ENCODE measurements around the gene PER1.
A peak's percentile ranks its signal among the peaks of the same experiment; 100 is the strongest.

PER1 gene

DNA sequence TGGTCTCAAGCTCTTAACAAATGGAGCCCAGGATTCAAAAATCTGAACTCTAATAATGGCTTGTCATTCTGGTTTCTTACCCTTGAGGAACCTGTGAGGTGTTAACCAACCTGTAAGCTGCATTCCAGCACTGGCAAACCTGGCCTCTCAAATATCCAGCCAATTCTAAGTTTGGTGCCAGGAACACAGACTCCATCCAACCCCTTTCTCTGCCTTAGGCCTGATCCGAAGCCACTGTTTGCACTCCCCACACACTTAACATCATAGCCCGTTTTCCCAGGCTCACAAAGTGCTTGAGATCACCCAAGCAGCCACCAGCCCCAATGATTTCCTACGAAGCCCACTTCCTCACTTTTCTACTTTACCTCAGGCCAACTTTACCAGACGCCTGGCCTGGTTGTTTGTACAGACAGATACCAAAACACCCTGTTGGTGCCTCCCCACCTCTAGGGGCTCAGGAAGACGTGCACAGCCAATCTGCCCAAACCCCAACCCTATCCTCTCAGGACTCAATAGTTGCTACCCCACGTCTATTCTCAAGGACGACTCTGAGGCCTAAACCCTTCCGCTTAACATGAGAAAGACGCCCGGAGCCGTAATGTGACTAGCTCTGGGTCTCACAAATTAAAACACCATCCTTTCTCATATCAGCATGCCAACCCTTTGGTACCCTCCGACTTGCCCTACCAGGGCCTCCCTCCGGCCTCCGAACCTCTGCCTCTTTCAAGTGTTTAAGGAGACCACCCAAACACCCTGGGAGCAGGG, 3.2 kb upstream of the PER1 start:
- FAIRE-seq (no peak), DNase-seq (ENCODE audit: insufficient read length, low spot score) (no peak)
- TF ChIP-seq POLR2A (IDR thresholded peaks at IDR 0.05; ENCODE audit: low read depth, low read length) (no peak), POLR2AphosphoS5 (IDR thresholded peaks at IDR 0.05; ENCODE audit: low read depth, low read length) (no peak), SPI1 (IDR thresholded peaks at IDR 0.05; ENCODE audit: low read depth, low read length) (no peak), PAX5 (IDR thresholded peaks at IDR 0.05; ENCODE audit: insufficient read depth, low read length, severe bottlenecking) (no peak), TAF1 (IDR thresholded peaks at IDR 0.05; ENCODE audit: low read depth, low read length) (no peak), POU2F2 (IDR thresholded peaks at IDR 0.05; ENCODE audit: low read depth, low read length) (no peak)

DNA sequence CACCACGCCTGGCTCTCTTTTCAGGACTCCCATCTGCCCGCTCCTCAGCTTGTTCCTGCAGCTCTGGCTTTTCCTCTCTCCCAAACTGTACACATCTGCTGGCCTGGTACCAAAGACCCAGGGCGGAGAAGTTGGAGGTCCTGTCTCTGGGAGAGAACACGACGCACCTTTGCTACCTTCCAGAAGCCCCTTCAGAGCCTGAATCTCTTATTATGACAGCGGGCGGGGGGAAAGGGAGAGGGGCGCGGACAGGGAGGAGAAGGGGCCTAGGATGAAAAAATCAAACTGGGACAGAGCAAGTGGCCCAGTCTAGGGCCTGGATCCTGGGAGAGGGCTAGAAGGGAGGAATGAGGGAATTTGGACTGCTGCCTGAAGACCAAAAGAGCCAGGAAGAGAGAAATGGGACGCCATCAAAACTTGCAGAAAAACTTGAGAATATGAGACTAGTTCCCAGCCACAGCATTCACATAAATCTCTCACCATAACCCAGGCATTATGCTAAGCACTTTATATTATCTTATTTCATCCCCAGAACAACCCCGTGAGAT, 2.5 kb upstream of the PER1 start:
- FAIRE-seq = no peak
- no peak for DNase-seq (ENCODE audit: insufficient read length, low spot score)
- no peak for TF ChIP-seq SPI1 (IDR thresholded peaks at IDR 0.05; ENCODE audit: low read depth, low read length)
- no peak for TF ChIP-seq POLR2AphosphoS5 (IDR thresholded peaks at IDR 0.05; ENCODE audit: low read depth, low read length)
- no peak for TF ChIP-seq PAX5 (IDR thresholded peaks at IDR 0.05; ENCODE audit: insufficient read depth, low read length, severe bottlenecking)
- no peak for TF ChIP-seq POLR2A (IDR thresholded peaks at IDR 0.05; ENCODE audit: low read depth, low read length)
- TF ChIP-seq TAF1 (IDR thresholded peaks at IDR 0.05; ENCODE audit: low read depth, low read length) = no peak
- no peak for TF ChIP-seq POU2F2 (IDR thresholded peaks at IDR 0.05; ENCODE audit: low read depth, low read length)

DNA sequence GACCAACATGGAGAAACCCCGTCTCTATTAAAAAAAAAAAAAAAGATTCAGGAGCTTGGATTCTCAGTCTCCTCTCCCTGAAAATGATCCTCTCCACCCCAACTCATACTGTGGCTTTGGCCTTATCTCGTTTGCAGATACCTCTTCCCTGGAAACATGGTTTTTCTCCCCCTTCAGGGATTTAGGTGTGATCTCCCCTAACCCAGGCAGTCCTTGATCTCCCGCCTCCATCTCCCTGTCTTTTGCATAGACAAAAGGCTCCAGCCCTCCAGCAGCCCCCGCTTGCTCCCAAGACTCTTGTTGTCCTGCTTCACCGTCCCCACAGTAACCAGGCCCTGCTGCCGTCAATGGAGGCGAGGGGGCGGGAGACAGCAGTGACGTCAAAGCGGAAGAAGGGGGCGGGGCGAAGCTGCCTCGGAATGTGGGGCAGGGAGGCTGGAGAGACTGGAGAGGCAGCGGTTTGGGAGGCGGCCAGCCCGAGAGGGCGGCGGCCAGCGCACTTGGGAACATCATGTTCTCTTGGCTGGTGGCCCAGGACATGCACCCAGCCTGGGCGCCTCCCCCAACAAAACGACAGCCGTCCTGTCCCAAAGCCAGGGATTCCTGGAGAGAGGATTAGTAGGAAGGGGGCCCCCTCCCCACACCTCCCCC, 1.9 kb upstream of the PER1 start:
- 0 out of 2 replicates have a peak, but pooled peaks have one; percentile 26 for TF ChIP-seq TAF1 (IDR thresholded peaks at IDR 0.05; ENCODE audit: low read depth, low read length)
- no peak for TF ChIP-seq POU2F2 (IDR thresholded peaks at IDR 0.05; ENCODE audit: low read depth, low read length)
- TF ChIP-seq PAX5 (IDR thresholded peaks at IDR 0.05; ENCODE audit: insufficient read depth, low read length, severe bottlenecking) = no peak
- no peak for TF ChIP-seq POLR2AphosphoS5 (IDR thresholded peaks at IDR 0.05; ENCODE audit: low read depth, low read length)
- 0 out of 2 replicates have a peak, but pooled peaks have one; percentile 5 for TF ChIP-seq SPI1 (IDR thresholded peaks at IDR 0.05; ENCODE audit: low read depth, low read length)
- no peak for TF ChIP-seq POLR2A (IDR thresholded peaks at IDR 0.05; ENCODE audit: low read depth, low read length)
- no peak for DNase-seq (ENCODE audit: insufficient read length, low spot score)
- FAIRE-seq = peak; percentile 85

DNA sequence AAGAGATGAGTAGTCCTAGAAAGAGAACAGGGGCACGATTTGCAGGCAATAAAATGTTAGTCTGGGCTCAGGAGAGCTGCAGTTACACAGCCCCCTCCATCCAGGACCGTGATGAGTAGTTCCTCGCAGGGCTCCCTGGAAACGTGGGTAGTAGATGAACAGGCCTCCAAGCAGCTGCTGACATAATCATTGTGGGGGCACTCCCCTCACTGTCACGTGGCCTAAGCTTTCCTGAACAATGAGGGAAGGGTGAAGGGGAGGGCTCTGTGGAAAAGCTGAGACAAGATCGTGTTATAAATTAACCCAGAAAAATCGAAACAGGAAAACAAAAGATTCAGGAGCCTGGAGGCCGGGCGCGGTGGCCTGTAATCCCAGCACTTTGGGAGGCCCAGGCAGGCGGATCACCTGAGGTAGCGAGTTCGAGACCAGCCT, 1.3 kb upstream of the PER1 start:
- peak; percentile 43 for FAIRE-seq
- TF ChIP-seq PAX5 (IDR thresholded peaks at IDR 0.05; ENCODE audit: insufficient read depth, low read length, severe bottlenecking) (no peak), TAF1 (IDR thresholded peaks at IDR 0.05; ENCODE audit: low read depth, low read length) (no peak), POLR2AphosphoS5 (IDR thresholded peaks at IDR 0.05; ENCODE audit: low read depth, low read length) (no peak), POU2F2 (IDR thresholded peaks at IDR 0.05; ENCODE audit: low read depth, low read length) (no peak), POLR2A (IDR thresholded peaks at IDR 0.05; ENCODE audit: low read depth, low read length) (no peak), SPI1 (IDR thresholded peaks at IDR 0.05; ENCODE audit: low read depth, low read length) (no peak)
- no peak for DNase-seq (ENCODE audit: insufficient read length, low spot score)

DNA sequence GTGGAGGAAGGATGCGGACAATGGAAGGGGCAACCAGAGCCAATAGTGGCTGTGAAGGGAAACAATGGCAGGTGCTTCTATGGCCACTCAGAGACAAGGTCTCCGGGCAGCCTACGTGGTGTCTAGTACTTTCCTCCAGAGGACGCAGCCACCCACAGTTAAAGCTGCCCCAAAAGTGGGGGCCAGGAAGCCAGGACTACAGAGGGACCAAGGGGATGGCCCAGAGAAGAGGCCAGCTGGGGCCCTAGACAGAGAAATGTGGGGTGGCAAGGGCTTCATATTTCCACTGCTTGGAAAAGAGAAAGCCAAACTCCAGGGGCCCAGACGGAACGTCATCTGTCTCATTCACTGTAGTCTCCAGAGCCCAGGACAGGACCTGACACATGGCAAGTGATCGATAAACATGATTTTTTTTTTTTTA, 837 bp upstream of the PER1 start:
- DNase-seq (ENCODE audit: insufficient read length, low spot score) (no peak), FAIRE-seq (no peak)
- TF ChIP-seq SPI1 (IDR thresholded peaks at IDR 0.05; ENCODE audit: low read depth, low read length) (no peak), POLR2A (IDR thresholded peaks at IDR 0.05; ENCODE audit: low read depth, low read length) (no peak), POU2F2 (IDR thresholded peaks at IDR 0.05; ENCODE audit: low read depth, low read length) (no peak; the same call in 1 of the 2 replicates), POLR2AphosphoS5 (IDR thresholded peaks at IDR 0.05; ENCODE audit: low read depth, low read length) (no peak), PAX5 (IDR thresholded peaks at IDR 0.05; ENCODE audit: insufficient read depth, low read length, severe bottlenecking) (no peak), TAF1 (IDR thresholded peaks at IDR 0.05; ENCODE audit: low read depth, low read length) (no peak)

DNA sequence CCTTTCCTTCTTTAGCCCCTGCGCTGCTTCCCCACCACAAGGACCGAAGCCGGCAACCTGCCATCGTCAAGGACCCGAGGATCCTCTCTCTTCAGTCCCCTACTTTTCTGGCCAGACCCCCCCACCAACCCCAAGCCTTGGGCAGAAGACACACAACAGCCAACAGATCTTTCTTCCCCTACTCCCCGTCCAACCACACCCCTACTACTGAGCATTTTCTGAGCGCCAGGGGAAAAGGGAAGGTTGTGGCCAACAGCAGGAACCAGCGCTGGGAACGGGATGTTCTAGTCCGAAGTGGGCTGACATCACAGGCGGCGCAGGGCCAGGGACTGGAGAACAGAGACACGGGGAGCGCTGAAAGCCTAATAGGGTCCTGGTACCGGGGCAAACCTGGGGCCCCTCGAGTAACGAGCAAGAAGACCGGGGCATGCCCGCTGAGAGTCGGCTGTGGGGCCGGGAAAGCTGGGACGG, 528 bp downstream of the PER1 start:
- TF ChIP-seq TAF1 (IDR thresholded peaks at IDR 0.05; ENCODE audit: low read depth, low read length) (no peak), POLR2AphosphoS5 (IDR thresholded peaks at IDR 0.05; ENCODE audit: low read depth, low read length) (no peak), POLR2A (IDR thresholded peaks at IDR 0.05; ENCODE audit: low read depth, low read length) (no peak), PAX5 (IDR thresholded peaks at IDR 0.05; ENCODE audit: insufficient read depth, low read length, severe bottlenecking) (no peak), POU2F2 (IDR thresholded peaks at IDR 0.05; ENCODE audit: low read depth, low read length) (no peak; the same call in 1 of the 2 replicates), SPI1 (IDR thresholded peaks at IDR 0.05; ENCODE audit: low read depth, low read length) (no peak)
- no peak for DNase-seq (ENCODE audit: insufficient read length, low spot score)
- no peak for FAIRE-seq

DNA sequence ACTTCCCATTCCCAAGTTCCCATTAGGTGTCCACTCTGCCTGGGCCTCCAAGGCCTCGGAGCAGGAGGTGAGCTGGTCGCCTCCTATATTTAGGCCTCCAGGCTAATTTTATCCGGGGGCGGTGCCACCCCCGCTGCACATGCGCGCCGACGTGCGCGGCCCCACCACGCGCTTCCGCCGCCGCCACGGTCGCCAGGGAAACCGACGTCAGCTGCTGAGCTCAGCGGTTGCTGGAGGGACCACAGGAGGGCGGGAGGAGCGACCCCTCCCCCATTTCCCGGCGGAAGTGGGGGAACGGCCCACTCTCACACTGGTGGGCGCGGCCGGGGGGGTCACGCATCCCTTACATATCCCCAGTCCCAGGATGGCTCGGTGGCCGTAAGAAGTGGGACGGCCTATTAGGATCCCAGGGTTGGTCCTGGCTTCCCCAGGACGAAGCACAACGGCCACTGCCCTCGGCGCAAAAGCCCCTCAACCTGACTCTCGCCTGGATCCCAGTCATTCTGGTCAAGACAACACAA, 1.0 kb downstream of the PER1 start:
- DNase-seq (ENCODE audit: insufficient read length, low spot score) = peak; percentile 82
- FAIRE-seq = peak; percentile 95
- TF ChIP-seq POLR2AphosphoS5 (IDR thresholded peaks at IDR 0.05; ENCODE audit: low read depth, low read length) = peak; percentile 17
- TF ChIP-seq SPI1 (IDR thresholded peaks at IDR 0.05; ENCODE audit: low read depth, low read length) = peak; percentile 29; the same call in 1 of the 2 replicates
- no peak for TF ChIP-seq POU2F2 (IDR thresholded peaks at IDR 0.05; ENCODE audit: low read depth, low read length)
- peak; percentile 28; the same call in 1 of the 2 replicates for TF ChIP-seq POLR2A (IDR thresholded peaks at IDR 0.05; ENCODE audit: low read depth, low read length)
- TF ChIP-seq PAX5 (IDR thresholded peaks at IDR 0.05; ENCODE audit: insufficient read depth, low read length, severe bottlenecking) = no peak
- no peak for TF ChIP-seq TAF1 (IDR thresholded peaks at IDR 0.05; ENCODE audit: low read depth, low read length)

DNA sequence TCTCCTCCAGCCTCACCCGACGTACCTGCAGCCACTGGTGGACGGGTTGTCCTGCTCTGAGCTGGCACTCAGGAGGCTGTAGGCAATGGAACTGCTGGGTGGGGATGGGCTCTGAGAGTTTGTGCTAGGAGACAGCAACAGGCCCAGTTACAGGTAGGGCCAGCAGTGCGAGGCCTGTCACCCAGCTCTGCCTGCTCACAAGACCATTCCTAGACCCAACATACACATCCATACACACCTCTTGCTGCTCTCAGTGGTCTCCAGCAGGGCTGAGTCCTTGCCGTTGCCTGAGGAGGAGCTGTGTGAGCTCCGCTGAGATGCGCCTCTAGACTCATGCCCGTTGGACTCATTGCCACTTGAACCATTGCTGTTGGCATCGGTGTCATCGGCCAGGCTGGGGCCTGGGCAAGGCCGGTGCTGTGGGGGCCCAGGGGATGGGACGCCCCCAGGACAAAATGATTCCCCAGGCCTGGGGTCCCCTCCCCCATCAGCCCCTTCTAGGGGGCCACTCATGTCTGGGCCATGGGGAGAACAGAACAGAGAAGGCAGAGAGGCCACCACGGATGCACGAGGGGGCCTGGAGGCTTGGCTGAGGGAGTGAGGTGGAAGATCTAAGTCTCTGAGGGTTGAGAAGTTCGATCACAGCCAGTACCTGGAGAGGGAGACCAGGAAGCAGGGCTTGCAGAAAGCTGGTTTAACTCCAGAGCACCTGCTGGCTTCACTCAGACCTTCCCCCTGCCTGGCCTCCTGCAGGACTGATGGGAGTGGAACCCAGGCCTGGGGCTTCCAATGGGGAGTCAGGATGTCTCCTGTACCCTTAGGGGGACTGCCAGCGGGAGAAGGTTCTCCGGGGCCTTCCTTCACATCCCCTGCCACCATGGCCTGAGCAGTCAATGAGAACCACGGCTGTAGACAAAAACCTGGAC, 1.7 kb downstream of the PER1 start:
- no peak for DNase-seq (ENCODE audit: insufficient read length, low spot score)
- FAIRE-seq = no peak
- TF ChIP-seq TAF1 (IDR thresholded peaks at IDR 0.05; ENCODE audit: low read depth, low read length) (no peak), POLR2A (IDR thresholded peaks at IDR 0.05; ENCODE audit: low read depth, low read length) (no peak), POLR2AphosphoS5 (IDR thresholded peaks at IDR 0.05; ENCODE audit: low read depth, low read length) (no peak), SPI1 (IDR thresholded peaks at IDR 0.05; ENCODE audit: low read depth, low read length) (no peak), POU2F2 (IDR thresholded peaks at IDR 0.05; ENCODE audit: low read depth, low read length) (peak; percentile 47; the same call in 1 of the 2 replicates)

All from GM12891 (cell line).